HFF-Myc (cell line): Measurements from ENCODE around the gene EFS.

Experiments used
- DNase-seq: peaks from one replicate; pipeline ENCODE4 v3.0.0-alpha.2; 2011; ENCODE audit warnings: low read depth; ENCODE audit errors: extremely low read depth
- H3K4me3 ChIP-seq: replicated peaks from 2 replicates; pipeline ENCODE4 v1.5.1; 2011; ENCODE audit warnings: low read depth, mild to moderate bottlenecking, control low read depth, low read length
- CTCF ChIP-seq: IDR thresholded peaks from 2 replicates; pipeline ENCODE4 v1.5.1; 2012; ENCODE audit warnings: mild to moderate bottlenecking, low read depth, low read length, control low read depth; ENCODE audit errors: missing control alignments

The EFS gene

DNA sequence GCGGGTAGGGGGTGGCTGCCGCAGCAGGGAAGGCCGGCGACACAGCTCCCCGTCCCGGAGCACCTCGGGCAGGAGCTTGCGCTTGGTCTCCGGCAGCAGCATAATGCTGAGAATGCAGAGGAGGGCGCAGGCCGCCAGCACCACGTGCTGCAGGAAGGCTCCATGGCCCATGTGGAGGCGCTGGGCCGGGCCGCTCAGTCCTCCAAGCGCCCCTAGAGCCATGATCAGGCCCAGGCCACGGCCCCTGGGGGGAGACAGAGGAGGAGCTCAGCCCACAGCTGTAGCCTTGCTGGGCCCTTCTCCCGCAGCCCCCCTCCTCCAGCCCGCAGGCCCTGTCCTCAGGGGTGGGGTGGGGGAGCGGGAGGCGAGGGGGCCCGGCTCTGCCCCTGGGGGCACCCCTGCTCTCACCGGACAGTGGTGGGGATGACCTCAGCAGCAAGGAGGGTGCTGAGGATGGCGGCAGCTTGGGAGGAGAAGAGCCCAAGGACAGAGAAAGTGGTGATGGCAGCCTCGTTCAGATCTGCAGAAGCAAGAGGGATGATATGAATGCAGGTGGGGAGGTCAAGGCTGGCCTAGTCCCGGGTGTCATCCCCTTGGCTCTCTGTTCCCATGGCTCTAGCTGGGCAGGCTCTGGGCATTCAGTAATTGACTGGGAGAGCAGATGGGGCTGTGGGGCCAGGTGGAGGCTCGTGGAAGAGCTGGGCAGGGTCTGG lies 18.1 kb downstream of the EFS start:
- no peak overlapping the region for H3K4me3 ChIP-seq
- no peak for TF ChIP-seq CTCF
- DNase-seq = no peak

DNA sequence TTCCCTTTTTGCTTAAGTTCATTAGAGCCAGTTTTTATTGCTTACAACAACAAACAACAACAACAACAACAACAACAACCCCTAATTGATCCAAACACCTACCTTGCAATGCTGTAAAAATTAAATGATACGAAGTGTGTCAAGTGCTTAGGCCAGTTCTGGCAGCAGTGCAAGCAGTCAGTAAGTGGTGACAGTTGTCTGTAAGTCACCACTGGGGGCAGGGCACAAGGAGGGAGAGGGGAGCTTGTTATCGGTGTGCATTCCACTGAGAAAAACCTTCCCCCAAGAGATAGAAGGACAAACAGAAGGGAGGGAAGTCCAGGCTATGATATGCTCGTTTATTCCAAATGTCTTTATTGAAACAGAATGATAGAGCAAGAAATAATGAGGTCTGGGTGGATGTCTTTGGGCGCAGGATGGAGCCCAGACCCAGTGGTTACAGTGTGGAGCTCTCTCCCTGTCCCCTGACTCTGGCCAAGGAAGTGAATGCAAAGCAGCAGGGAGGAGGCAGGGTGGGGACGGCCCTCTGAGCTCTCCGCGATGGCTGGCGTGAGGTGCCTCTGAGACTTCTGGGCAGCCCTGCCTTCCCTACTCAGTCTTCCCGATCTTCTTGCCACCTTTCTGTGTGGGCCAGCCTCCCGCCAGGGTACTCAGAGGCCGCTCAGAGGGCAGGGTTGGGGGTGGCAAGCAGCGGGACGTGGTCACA lies 18.8 kb downstream of the EFS start:
- H3K4me3 ChIP-seq = no peak overlapping the region
- DNase-seq = no peak
- TF ChIP-seq CTCF = no peak

DNA sequence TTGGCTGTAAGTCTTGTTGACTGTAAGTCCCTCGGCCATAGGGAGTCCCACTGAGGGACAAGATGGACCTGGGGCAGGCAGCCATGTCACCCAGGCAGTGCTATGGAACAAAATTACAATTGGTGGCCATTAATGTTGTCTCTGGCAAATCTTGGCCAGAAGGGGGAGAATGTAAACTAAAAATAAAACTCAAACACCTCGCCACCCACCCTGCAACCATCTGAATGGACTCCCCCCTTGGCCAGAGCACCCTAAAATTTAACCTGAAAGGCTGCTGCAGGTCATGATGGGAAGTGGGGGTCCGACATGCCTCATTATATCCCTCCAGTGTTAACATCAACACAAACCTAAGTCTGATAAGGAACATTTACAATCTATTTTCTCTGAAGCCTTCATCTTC lies 20.5 kb downstream of the EFS start:
- peak; percentile 13 for TF ChIP-seq CTCF
- DNase-seq = no peak
- H3K4me3 ChIP-seq = no peak overlapping the region

DNA sequence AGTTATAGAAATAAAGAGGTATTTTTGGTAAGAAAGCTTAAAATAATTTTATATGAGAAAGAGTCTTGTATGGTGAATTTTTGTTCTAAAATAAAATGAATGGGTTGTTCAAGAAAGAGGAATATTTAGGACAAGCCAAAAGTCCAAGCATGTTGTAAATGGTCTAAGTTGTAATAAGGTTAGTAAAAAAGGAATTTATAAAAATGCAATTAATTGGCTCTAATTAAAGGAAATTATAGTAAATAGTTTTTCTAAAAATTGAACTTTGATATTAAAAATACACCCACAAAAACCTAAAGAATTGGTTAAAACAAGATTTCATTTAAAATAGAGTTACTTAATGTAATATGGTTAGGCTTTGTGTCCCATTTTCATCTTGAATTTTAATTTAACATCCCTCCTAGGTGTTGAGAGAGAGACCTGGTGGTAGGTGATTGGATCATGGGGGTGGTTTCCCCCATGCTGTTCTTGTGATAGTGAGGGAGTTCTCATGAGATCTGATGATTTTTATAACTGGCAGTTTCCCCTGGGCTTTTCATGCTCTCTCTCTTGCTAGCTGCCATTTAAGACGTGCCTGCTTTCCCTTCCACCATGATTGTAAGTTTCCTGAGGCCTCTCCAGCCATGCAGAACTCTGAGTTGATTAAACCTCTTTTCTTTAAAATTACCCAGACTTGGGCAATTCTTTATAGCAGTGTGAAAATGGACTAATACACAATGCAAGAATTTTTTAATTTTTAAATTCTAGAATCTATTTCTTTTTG lies 25.3 kb downstream of the EFS start:
- TF ChIP-seq CTCF = no peak
- no peak overlapping the region for H3K4me3 ChIP-seq
- DNase-seq = no peak

- H3K4me3 ChIP-seq = no peak overlapping the region
- DNase-seq = no peak
- no peak for TF ChIP-seq CTCF
These were observed 29.3 kb downstream of the EFS start for GRCh38 chr14:23335623-23336022.

- peak; percentile 81 for TF ChIP-seq CTCF
- no peak overlapping the region for H3K4me3 ChIP-seq
- peak; percentile 65 for DNase-seq
These were observed 36.8 kb downstream of the EFS start for GRCh38 chr14:23327947-23328744.
